Karpas-422 (cell line): ENCODE measurements around the gene LIN28A. TPM values are rescaled to one million over a fixed set of nuclear protein-coding genes. Genes with fewer than 3 reads are reported as not detected.
A peak's percentile ranks its signal among the peaks of the same experiment; 100 is the strongest.

Experiments
- DNase-seq: peaks from one replicate; pipeline ENCODE4 v3.0.0-alpha.2; 2015
- H2AFZ ChIP-seq: fragments of 200-600 bp; sonication (generic); 2 replicates; pipeline ENCODE4 v1.6.1; 2014; ENCODE audit warnings: antibody characterized with exemption, low read length, mixed read lengths
- H3K27ac ChIP-seq: fragments of 200-600 bp; sonication (generic); 2 replicates; pipeline ENCODE4 v1.5.1; 2014; ENCODE audit warnings: mild to moderate bottlenecking, low read length, moderate library complexity
- H3K27me3 ChIP-seq: fragments of 200-600 bp; sonication (generic); 2 replicates; pipeline ENCODE4 v1.6.1; 2014; ENCODE audit warnings: low read length, mixed read lengths
- H3K36me3 ChIP-seq: fragments of 200-600 bp; sonication (generic); 2 replicates; pipeline ENCODE4 v1.6.1; 2014; ENCODE audit warnings: low read length, mixed read lengths; ENCODE audit not compliant: insufficient read depth
- H3K4me1 ChIP-seq: fragments of 200-600 bp; sonication (generic); 2 replicates; pipeline ENCODE4 v1.6.1; 2014; ENCODE audit warnings: mild to moderate bottlenecking, low read length, mixed read lengths
- H3K4me2 ChIP-seq: fragments of 200-600 bp; sonication (generic); 2 replicates; pipeline ENCODE4 v1.6.1; 2014; ENCODE audit warnings: low read length, low read depth, mild to moderate bottlenecking; ENCODE audit not compliant: poor library complexity, severe bottlenecking
- H3K4me3 ChIP-seq: fragments of 200-600 bp; sonication (generic); 2 replicates; pipeline ENCODE4 v1.5.1; 2014; ENCODE audit warnings: mild to moderate bottlenecking, antibody characterized with exemption, low read length, mixed read lengths
- H3K79me2 ChIP-seq: fragments of 200-600 bp; sonication (generic); 2 replicates; pipeline ENCODE4 v1.6.1; 2014; ENCODE audit warnings: mild to moderate bottlenecking, low read length, mixed read lengths
- H3K9ac ChIP-seq: fragments of 200-600 bp; sonication (generic); 2 replicates; pipeline ENCODE4 v1.6.0; 2014; ENCODE audit warnings: low read length
- H3K9me2 ChIP-seq: fragments of 200-600 bp; sonication (generic), shearing (Covaris generic); replicated peaks from 2 replicates; pipeline ENCODE4 v1.6.0; 2014; ENCODE audit warnings: mild to moderate bottlenecking, low read length, moderate library complexity; ENCODE audit not compliant: insufficient read depth
- H3K9me3 ChIP-seq: fragments of 300-700, 200-600 bp; sonication (generic); 2 replicates; pipeline ENCODE4 v1.6.1; 2014; ENCODE audit warnings: low read length, mixed read lengths
- H4K20me1 ChIP-seq: fragments of 200-600 bp; sonication (generic); 2 replicates; pipeline ENCODE4 v1.6.1; 2014; ENCODE audit warnings: mild to moderate bottlenecking, antibody characterized with exemption, low read length, low read depth; ENCODE audit not compliant: insufficient read depth
- total RNA-seq: library from RNA; depleted of rRNA; stranded (reverse); fragments of >200 nt; shearing (Covaris generic); gene quantifications from 2 replicates; pipeline ENCODE4 v1.2.3, GENCODE V29; 2014; ENCODE audit warnings: low replicate concordance; rRNA removed

Gene LIN28A
- total RNA-seq: 0.04 TPM in 1 of 2 replicates, not detected in the other

DNA sequence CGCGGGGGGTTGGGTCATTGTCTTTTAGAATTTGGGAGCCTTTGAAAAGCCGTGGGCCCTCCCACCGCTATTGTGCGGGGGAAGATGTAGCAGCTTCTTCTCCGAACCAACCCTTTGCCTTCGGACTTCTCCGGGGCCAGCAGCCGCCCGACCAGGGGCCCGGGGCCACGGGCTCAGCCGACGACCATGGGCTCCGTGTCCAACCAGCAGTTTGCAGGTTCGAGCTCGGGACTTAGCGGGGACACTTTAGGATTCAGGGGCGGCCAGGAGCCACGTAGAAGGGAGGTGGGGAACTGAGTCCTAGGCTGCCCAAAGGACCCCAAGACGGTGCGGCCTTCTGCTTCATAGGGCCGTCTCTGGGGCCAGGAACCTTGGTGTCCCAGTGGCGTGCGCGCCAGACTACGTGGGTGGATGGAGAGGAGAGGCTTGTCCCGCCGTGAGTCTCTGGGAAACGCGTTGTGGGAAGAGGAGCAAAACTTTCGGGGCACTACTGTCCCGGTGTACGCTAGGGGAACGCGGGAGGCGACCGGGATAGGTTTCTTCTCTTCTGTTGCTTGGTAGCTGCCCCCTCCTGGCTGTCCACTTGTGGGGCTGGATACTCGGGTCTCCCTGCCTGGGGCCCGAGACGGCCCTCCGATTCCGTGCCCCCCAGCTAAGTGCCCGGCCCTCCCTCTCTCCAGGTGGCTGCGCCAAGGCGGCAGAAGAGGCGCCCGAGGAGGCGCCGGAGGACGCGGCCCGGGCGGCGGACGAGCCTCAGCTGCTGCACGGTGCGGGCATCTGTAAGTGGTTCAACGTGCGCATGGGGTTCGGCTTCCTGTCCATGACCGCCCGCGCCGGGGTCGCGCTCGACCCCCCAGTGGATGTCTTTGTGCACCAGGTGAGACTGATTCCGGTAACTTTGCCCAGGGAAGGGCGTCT is at the start of gene LIN28A:
LIN28A (plus strand) TSS at position 112 of the 918 bp plus-strand sequence; CDS start at position 187, 75 bp downstream.
- no peaks in the 10 kb centered on the region for H3K9me3 ChIP-seq
- no peak within 1 kb of the TSS for H3K27ac ChIP-seq
- H2AFZ ChIP-seq: no peak within 1 kb of the TSS
- H3K79me2 ChIP-seq: no peaks in the 10 kb centered on the region
- H3K4me1 ChIP-seq: no peaks in the 10 kb centered on the region
- no peaks in the 10 kb centered on the region for H3K36me3 ChIP-seq
- no peaks in the 10 kb centered on the region for H3K9me2 ChIP-seq
- no peaks in the 10 kb centered on the region for H3K27me3 ChIP-seq
- H3K4me3 ChIP-seq: no peak within 1 kb of the TSS
- no peaks in the 10 kb centered on the region for H4K20me1 ChIP-seq
- no peak within 1 kb of the TSS for H3K9ac ChIP-seq
- no peak within 1 kb of the TSS for H3K4me2 ChIP-seq
- DNase-seq: no peak

- Histone ChIP-seq H3K27me3 (no peaks in the 10 kb centered on the region), H3K4me3 (no peak overlapping the region), H3K9me2 (no peaks in the 10 kb centered on the region), H3K36me3 (no peaks in the 10 kb centered on the region), H3K4me2 (no peak overlapping the region), H3K9ac (no peak overlapping the region), H4K20me1 (no peaks in the 10 kb centered on the region), H3K4me1 (peaks cover 5% of the 10 kb centered on the region), H2AFZ (no peak overlapping the region), H3K79me2 (no peaks in the 10 kb centered on the region), H3K27ac (no peak overlapping the region), H3K9me3 (no peaks in the 10 kb centered on the region)
- no peak for DNase-seq
Measured at GRCh38 chr1:26361605-26362122, 49.0 kb upstream of the LIN28A start.

GRCh38 chr1:26362331-26362730 is 48.3 kb upstream of the LIN28A start:
- Histone ChIP-seq H3K9ac (no peak overlapping the region), H3K4me1 (peaks cover 5% of the 10 kb centered on the region), H2AFZ (no peak overlapping the region), H4K20me1 (no peaks in the 10 kb centered on the region), H3K79me2 (no peaks in the 10 kb centered on the region), H3K27me3 (no peaks in the 10 kb centered on the region), H3K9me2 (no peaks in the 10 kb centered on the region), H3K4me3 (no peak overlapping the region), H3K9me3 (no peaks in the 10 kb centered on the region), H3K4me2 (no peak overlapping the region), H3K36me3 (no peaks in the 10 kb centered on the region), H3K27ac (no peak overlapping the region)
- DNase-seq: no peak

- no peaks in the 10 kb centered on the region for H3K9me2 ChIP-seq
- H3K9me3 ChIP-seq: no peaks in the 10 kb centered on the region
- H3K27ac ChIP-seq: no peak overlapping the region
- no peak overlapping the region for H3K4me2 ChIP-seq
- no peaks in the 10 kb centered on the region for H3K79me2 ChIP-seq
- peak; percentile 93 for DNase-seq
- H3K36me3 ChIP-seq: no peaks in the 10 kb centered on the region
- H4K20me1 ChIP-seq: no peaks in the 10 kb centered on the region
- no peak overlapping the region for H2AFZ ChIP-seq
- peaks cover 3% of the 10 kb centered on the region for H3K4me1 ChIP-seq
- no peaks in the 10 kb centered on the region for H3K27me3 ChIP-seq
- H3K9ac ChIP-seq: no peak overlapping the region
- no peak overlapping the region for H3K4me3 ChIP-seq
Measured at GRCh38 chr1:26363549-26364448, 46.8 kb upstream of the LIN28A start.

GRCh38 chr1:26364956-26365355 is 45.7 kb upstream of the LIN28A start:
- Histone ChIP-seq H3K4me1 (no peaks in the 10 kb centered on the region; the same call in 1 of the 2 replicates), H3K9ac (no peak overlapping the region)

DNA sequence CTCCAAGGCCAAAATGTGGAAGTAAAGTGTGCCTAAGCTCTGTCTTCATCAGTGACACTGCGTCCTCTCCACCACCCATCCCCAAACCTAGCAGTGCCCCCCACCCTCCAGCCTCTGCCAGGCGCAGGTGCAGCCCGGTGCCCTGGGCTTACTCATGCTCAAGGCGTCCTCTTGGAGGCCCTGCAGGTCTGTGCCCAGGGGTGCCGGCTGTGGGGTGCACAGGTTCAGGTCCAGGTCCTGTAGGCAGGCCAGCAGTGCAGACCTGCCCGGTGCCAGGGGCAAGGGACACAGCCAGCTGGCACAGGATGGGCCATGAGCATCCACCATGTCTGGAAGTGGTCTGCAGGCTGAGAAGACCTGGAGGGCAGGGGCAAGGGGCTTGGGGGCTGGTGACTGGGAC is 43.2 kb upstream of the LIN28A start:
- H2AFZ ChIP-seq: no peak overlapping the region
- H3K9me2 ChIP-seq: no peaks in the 10 kb centered on the region
- no peak overlapping the region for H3K9ac ChIP-seq
- no peaks in the 10 kb centered on the region for H3K79me2 ChIP-seq
- no peak overlapping the region for H3K4me2 ChIP-seq
- no peak overlapping the region for H3K27ac ChIP-seq
- no peaks in the 10 kb centered on the region for H4K20me1 ChIP-seq
- H3K4me3 ChIP-seq: no peak overlapping the region
- no peaks in the 10 kb centered on the region for H3K27me3 ChIP-seq
- no peaks in the 10 kb centered on the region; the same call in 1 of the 2 replicates for H3K4me1 ChIP-seq
- no peaks in the 10 kb centered on the region for H3K9me3 ChIP-seq
- no peak for DNase-seq
- no peaks in the 10 kb centered on the region for H3K36me3 ChIP-seq

More at GRCh38 chr1:26364956-26365355, 45.7 kb upstream of the LIN28A start:
- Histone ChIP-seq H3K36me3 (no peaks in the 10 kb centered on the region), H2AFZ (no peak overlapping the region), H3K4me2 (no peak overlapping the region), H3K27ac (no peak overlapping the region), H3K9me3 (no peaks in the 10 kb centered on the region), H3K4me3 (no peak overlapping the region), H3K9me2 (no peaks in the 10 kb centered on the region), H3K27me3 (no peaks in the 10 kb centered on the region), H4K20me1 (no peaks in the 10 kb centered on the region), H3K79me2 (no peaks in the 10 kb centered on the region)
- no peak for DNase-seq

- Histone ChIP-seq H3K4me1 (no peaks in the 10 kb centered on the region; the same call in 1 of the 2 replicates), H3K9me2 (no peaks in the 10 kb centered on the region), H3K9ac (no peak overlapping the region), H3K27me3 (no peaks in the 10 kb centered on the region), H3K9me3 (no peaks in the 10 kb centered on the region), H4K20me1 (no peaks in the 10 kb centered on the region), H3K36me3 (no peaks in the 10 kb centered on the region), H3K4me2 (no peak overlapping the region), H3K79me2 (no peaks in the 10 kb centered on the region), H3K4me3 (no peak overlapping the region), H2AFZ (no peak overlapping the region), H3K27ac (no peak overlapping the region)
- DNase-seq: no peak
Measured at GRCh38 chr1:26368006-26368405, 42.6 kb upstream of the LIN28A start.

DNA sequence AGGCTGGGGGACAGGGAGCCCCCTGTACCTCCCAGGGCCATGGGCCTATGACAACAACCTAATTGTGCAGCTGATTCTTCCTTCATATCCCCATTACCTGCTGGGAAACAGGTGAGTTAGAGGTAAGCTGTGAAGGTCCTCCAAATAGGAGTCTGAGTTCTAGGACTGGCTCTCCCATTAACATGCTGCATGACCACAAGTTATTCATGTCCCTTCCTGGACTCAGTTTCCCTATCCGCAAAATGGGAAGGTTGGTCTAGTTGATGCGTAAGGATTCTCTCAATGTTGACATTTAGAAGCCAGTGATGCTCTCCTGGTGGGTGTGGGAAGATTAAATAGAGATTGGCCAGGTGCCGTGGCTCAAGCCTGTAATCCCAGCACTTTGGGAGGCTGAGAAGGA is 42.1 kb upstream of the LIN28A start:
- Histone ChIP-seq H3K4me2 (no peak overlapping the region), H2AFZ (no peak overlapping the region), H3K79me2 (no peaks in the 10 kb centered on the region), H3K4me3 (no peak overlapping the region), H3K9me2 (no peaks in the 10 kb centered on the region), H3K9me3 (no peaks in the 10 kb centered on the region), H3K27me3 (no peaks in the 10 kb centered on the region), H4K20me1 (no peaks in the 10 kb centered on the region), H3K36me3 (no peaks in the 10 kb centered on the region), H3K4me1 (no peaks in the 10 kb centered on the region; the same call in 1 of the 2 replicates), H3K9ac (no peak overlapping the region), H3K27ac (no peak overlapping the region)
- DNase-seq: no peak
